Endothelial cell of umbilical vein (primary cell): ENCODE measurements around the gene VEZT. TPM values are rescaled to one million over a fixed set of nuclear protein-coding genes. Genes with fewer than 3 reads are reported as not detected.

Source experiments
- BruUV-seq: library from RNA; stranded (reverse); fragments of 400-500 nt; replicated peaks from 2 replicates; lab custom pipeline; 2021; lab: Mats Ljungman, UMichigan
- CTCF ChIA-PET: fragments of 300-600, 350-600 bp; sonication (Branson Sonifier 250); formaldehyde crosslinking; loops from one replicate; lab custom pipeline; 2021; ENCODE audit warnings: antibody characterized with exemption, inconsistent platforms; lab: Charles Lee
- POLR2A ChIA-PET: fragments of 300-600, 350-600 bp; sonication (Branson Sonifier 250); formaldehyde crosslinking; loops from one replicate; lab custom pipeline; 2021; ENCODE audit warnings: antibody characterized with exemption, inconsistent platforms; lab: Charles Lee
- DNase-seq: peaks from one replicate; pipeline ENCODE4 v3.0.0-alpha.2; 2011; ENCODE audit warnings: low read depth, low spot score
- FAIRE-seq: peaks from 2 replicates; lab custom pipeline; 2011; peaks lifted over from hg19 to GRCh38; lab: Jason Lieb, UNC
- H2AFZ ChIP-seq: 2 replicates; pipeline ENCODE4 v1.6.0; 2012; ENCODE audit warnings: low read depth, low read length, control low read depth, inconsistent platforms
- H3K27ac ChIP-seq: 2 replicates; pipeline ENCODE4 v1.5.1; 2011; ENCODE audit warnings: low read depth, mild to moderate bottlenecking, control low read depth, low read length, moderate library complexity; ENCODE audit not compliant: insufficient read depth
- H3K27me3 ChIP-seq, 2 experiments: 2 replicates each; pipeline versions ENCODE4 v1.6.0 to v1.6.1; 2011; ENCODE audit warnings: low read length in 2 of 2, mixed read lengths in 1 of 2; ENCODE audit not compliant: control insufficient read depth in 2 of 2, insufficient read depth in 2 of 2
- H3K36me3 ChIP-seq, 2 experiments: 2 replicates in 1 of 2; 3 replicates in 1 of 2; pipeline ENCODE4 v1.5.1; 2011; ENCODE audit warnings: low read length in 2 of 2, mild to moderate bottlenecking in 1 of 2, moderate library complexity in 1 of 2; ENCODE audit not compliant: control insufficient read depth in 2 of 2, insufficient read depth in 2 of 2; ENCODE audit errors: extremely low read depth in 1 of 2
- H3K4me1 ChIP-seq: 3 replicates; pipeline ENCODE4 v1.5.1; 2011; ENCODE audit warnings: mild to moderate bottlenecking, low read length; ENCODE audit not compliant: control insufficient read depth, insufficient read depth; ENCODE audit errors: extremely low read depth
- H3K4me2 ChIP-seq: 2 replicates; pipeline ENCODE4 v1.6.1; 2011; ENCODE audit warnings: low read length, control low read depth, mixed read lengths; ENCODE audit not compliant: insufficient read depth
- H3K4me3 ChIP-seq, 3 experiments: fragments of 200-600 bp in 1 of 3; sonication (generic), shearing (Covaris generic) in 1 of 3; replicated peaks in 1 of 3; 2 replicates each; pipeline ENCODE4 v1.5.1; 2011 to 2016; ENCODE audit warnings: control low read depth in 3 of 3, low read length in 3 of 3, mild to moderate bottlenecking in 2 of 3, inconsistent platforms in 1 of 3, low read depth in 1 of 3, moderate library complexity in 1 of 3; ENCODE audit not compliant: insufficient read depth in 1 of 3
- H3K79me2 ChIP-seq: 2 replicates; pipeline ENCODE4 v1.6.0; 2012; ENCODE audit warnings: low read length, inconsistent platforms; ENCODE audit not compliant: control insufficient read depth, insufficient read depth
- H3K9ac ChIP-seq: replicated peaks from 2 replicates; pipeline ENCODE3; 2011; ENCODE audit warnings: low read length, control low read depth; ENCODE audit not compliant: insufficient read depth; ENCODE audit errors: extremely low read depth
- H3K9me1 ChIP-seq: replicated peaks from 3 replicates; pipeline ENCODE4 v1.6.0; 2011; ENCODE audit warnings: mild to moderate bottlenecking, low read length; ENCODE audit not compliant: control insufficient read depth, insufficient read depth; ENCODE audit errors: extremely low read depth
- H3K9me3 ChIP-seq: replicated peaks from 2 replicates; pipeline ENCODE4 v1.5.1; 2012; ENCODE audit warnings: low read length, inconsistent platforms; ENCODE audit not compliant: control insufficient read depth, insufficient read depth
- H4K20me1 ChIP-seq: replicated peaks from 2 replicates; pipeline ENCODE3; 2011; ENCODE audit warnings: mild to moderate bottlenecking, low read length; ENCODE audit not compliant: control insufficient read depth, insufficient read depth; ENCODE audit errors: extremely low read depth
- CTCF ChIP-seq, 2 donors: IDR thresholded peaks; 1 replicate in 1 of 2; 2 replicates in 1 of 2; pipeline ENCODE4 v1.5.1; 2011; ENCODE audit warnings: low read length in 2 of 2, mild to moderate bottlenecking in 2 of 2, moderate library complexity in 2 of 2, control low read depth in 1 of 2, inconsistent platforms in 1 of 2, low read depth in 1 of 2; ENCODE audit not compliant: insufficient read depth in 1 of 2; ENCODE audit errors: extremely low read depth in 1 of 2
- EZH2 ChIP-seq: IDR thresholded peaks from 2 replicates; pipeline ENCODE4 v1.6.1; 2012; ENCODE audit warnings: borderline replicate concordance, low read depth, mild to moderate bottlenecking, moderate library complexity, low read length, inconsistent platforms; ENCODE audit not compliant: severe bottlenecking
- FOS ChIP-seq: IDR thresholded peaks from 2 replicates; pipeline ENCODE4 v1.6.1; 2011; ENCODE audit warnings: mild to moderate bottlenecking, low read length, moderate library complexity, borderline replicate concordance; ENCODE audit not compliant: insufficient read depth
- GATA2 ChIP-seq: IDR thresholded peaks from 2 replicates; pipeline ENCODE4 v1.7.0; 2011; ENCODE audit warnings: low read depth, mild to moderate bottlenecking, moderate library complexity, mixed read lengths, low read length; ENCODE audit not compliant: insufficient read length, insufficient read depth
- JUN ChIP-seq: IDR thresholded peaks from 2 replicates; pipeline ENCODE4 v1.6.1; 2011; ENCODE audit warnings: borderline replicate concordance, low read depth; ENCODE audit not compliant: insufficient read length, insufficient read depth
- MAX ChIP-seq: IDR thresholded peaks from 2 replicates; pipeline ENCODE4 v1.6.1; 2011; ENCODE audit not compliant: insufficient read depth, insufficient read length
- MYC ChIP-seq: IDR thresholded peaks from one replicate; pipeline ENCODE4 v1.6.1; 2011; ENCODE audit warnings: mild to moderate bottlenecking, low read depth, low read length
- POLR2A ChIP-seq: IDR thresholded peaks from 2 replicates; pipeline ENCODE4 v1.6.1; 2012; ENCODE audit warnings: low read depth, mild to moderate bottlenecking, control low read depth, low read length
- POLR2AphosphoS5 ChIP-seq: IDR thresholded peaks from 2 replicates; pipeline ENCODE4 v1.6.1; 2012; ENCODE audit warnings: low read depth, mild to moderate bottlenecking, control low read depth, low read length, moderate library complexity; ENCODE audit not compliant: insufficient read depth
- dilution Hi-C: fragments of 300-500 bp; cut with MboI; formaldehyde crosslinking; loops from one replicate; pipeline ENCODE4 v1.15.0; 2019; ENCODE audit warnings: low sequenced_read_pairs; ENCODE audit not compliant: extremely low pct_ligation_motif_present
- intact Hi-C: fragments of 100-400 bp; cut with micrococcal nuclease; formaldehyde crosslinking; loops from one replicate; pipeline ENCODE4 v1.10.0; 2022
- polyA plus RNA-seq, 4 experiments: library from polyadenylated mRNA; depleted of rRNA in 3 of 4; stranded (reverse) in 3 of 4; unstranded in 1 of 4; fragments of >200 nt; gene quantifications; 2 replicates each; pipeline versions ENCODE4 v1.2.1 to v1.2.3, GENCODE V29; 2011 to 2012; ENCODE audit warnings: missing spikeins in 1 of 4
- total RNA-seq: library from RNA; stranded (reverse); gene quantifications from 2 replicates; pipeline ENCODE4 v1.2.3, GENCODE V29; 2021

The VEZT gene
- total and polyA plus RNA-seq, 2 donors (not counting 3 experiments of a cell fraction or from before 2014, with no cell fraction given), result 57.8 to 91.3 TPM

- no peaks in the 10 kb centered on the region for H3K9me3 ChIP-seq
- DNase-seq (no peak), FAIRE-seq (no peak)
- peak overlapping the region; percentile 46 for H3K9ac ChIP-seq
- H4K20me1 ChIP-seq, result no peaks in the 10 kb centered on the region
- H3K4me1 ChIP-seq, result peaks cover 56% of the 10 kb centered on the region
- peak overlapping the region; percentile 94 for H3K4me2 ChIP-seq
- BruUV-seq, result no TSS peak
- no peak overlapping the region for H3K4me3 ChIP-seq
- no peaks in the 10 kb centered on the region for H3K9me1 ChIP-seq
- H2AFZ ChIP-seq, result no peak overlapping the region
- peaks cover 0 to 2% of the 10 kb centered on the region in 2 experiments for H3K36me3 ChIP-seq
- H3K27me3 ChIP-seq, result no peaks in the 10 kb centered on the region
- ChIA-PET CTCF (interaction anchor here (1.5 to 3.5 kb wide), 2 partner anchors 12 to 13 kb away, joined by 9 to 29 read pairs; partner anchors contain the start of genes FGD6 and VEZT), POLR2A (no interaction called here)
- H3K27ac ChIP-seq, result peak overlapping the region; percentile 81
- TF ChIP-seq MAX, result no peak
- dilution Hi-C loops, result loop anchor here (25.0 kb wide), 1 partner anchor 91 kb away; no protein-coding TSS in a partner anchor
- intact Hi-C loops, result loop anchor here (1.0 kb wide), 2 partner anchors 14 to 34 kb away; partner anchors contain the start of genes FGD6 and VEZT
- H3K79me2 ChIP-seq, result peaks cover 26% of the 10 kb centered on the region
Measured at GRCh38 chr12:95203487-95204030, 14.0 kb upstream of the VEZT start.

- Histone ChIP-seq H3K27me3 (no peaks in the 10 kb centered on the region), H3K4me1 (peaks cover 56% of the 10 kb centered on the region), H3K9ac (peak overlapping the region; percentile 46), H3K9me3 (no peaks in the 10 kb centered on the region), H3K4me2 (peak overlapping the region; percentile 94), H3K9me1 (no peaks in the 10 kb centered on the region), H2AFZ (peak overlapping the region; percentile 32), H3K36me3 (peaks cover 0 to 2% of the 10 kb centered on the region in 2 experiments), H3K79me2 (peaks cover 26% of the 10 kb centered on the region), H3K4me3 (no peak overlapping the region), H4K20me1 (no peaks in the 10 kb centered on the region), H3K27ac (peak overlapping the region; percentile 81)
- peak; percentile 72 for FAIRE-seq
- intact Hi-C loops (loop anchor here (1.0 kb wide), 1 partner anchor 35 kb away; no protein-coding TSS in a partner anchor), dilution Hi-C loops (loop anchor here (25.0 kb wide), 1 partner anchor 92 kb away; no protein-coding TSS in a partner anchor)
- ChIA-PET POLR2A (no interaction called here), CTCF (interaction anchor here (0.7 to 3.5 kb wide), 2 partner anchors 8 to 12 kb away, joined by 3 to 29 read pairs; partner anchors contain the start of genes FGD6 and VEZT)
- DNase-seq, result peak; percentile 85
- BruUV-seq, result TSS peak; percentile 66
- no peak for TF ChIP-seq CTCF (IDR thresholded peaks at IDR 0.05; ENCODE audit: extremely low read depth in 1 of 2, insufficient read depth in 1 of 2, low read depth in 1 of 2, low read length in 2 of 2)
- no peak for TF ChIP-seq MYC
- peak; percentile 6 for TF ChIP-seq JUN
- TF ChIP-seq POLR2AphosphoS5, result peak; percentile 55
- TF ChIP-seq MAX, result no peak
- peak; percentile 25 for TF ChIP-seq GATA2
- peak; percentile 55 for TF ChIP-seq FOS
- TF ChIP-seq EZH2, result no peak
- TF ChIP-seq POLR2A, result no peak
Measured at GRCh38 chr12:95204141-95204866, 13.3 kb upstream of the VEZT start.
